Neuron (in vitro differentiated cells): ENCODE results near the gene TTC39C.
"Not testable (repeated sequence)": the region's sequence is repeated elsewhere in the genome, so short reads cannot be mapped to it uniquely, and the experiment has no call there.

ENCODE experiments used
- H2AFZ ChIP-seq: one replicate; pipeline ENCODE4 v1.6.1; 2013; ENCODE audit warnings: low read depth, mild to moderate bottlenecking, inconsistent platforms, low read length, moderate library complexity
- H3K27me3 ChIP-seq: one replicate; pipeline ENCODE4 v1.6.1; 2013; ENCODE audit warnings: low read length; ENCODE audit not compliant: insufficient read depth
- H3K36me3 ChIP-seq: one replicate; pipeline ENCODE4 v1.6.1; 2013; ENCODE audit warnings: low read length; ENCODE audit not compliant: insufficient read depth
- H3K4me1 ChIP-seq: one replicate; pipeline ENCODE4 v1.6.1; 2013; ENCODE audit warnings: low read length; ENCODE audit not compliant: insufficient read depth
- H3K4me3 ChIP-seq: 2 replicates; pipeline ENCODE4 v1.5.1; 2013; ENCODE audit warnings: mild to moderate bottlenecking, low read length, moderate library complexity
- H3K9me3 ChIP-seq: one replicate; pipeline ENCODE4 v1.6.1; 2013; ENCODE audit warnings: low read length

Gene TTC39C

DNA sequence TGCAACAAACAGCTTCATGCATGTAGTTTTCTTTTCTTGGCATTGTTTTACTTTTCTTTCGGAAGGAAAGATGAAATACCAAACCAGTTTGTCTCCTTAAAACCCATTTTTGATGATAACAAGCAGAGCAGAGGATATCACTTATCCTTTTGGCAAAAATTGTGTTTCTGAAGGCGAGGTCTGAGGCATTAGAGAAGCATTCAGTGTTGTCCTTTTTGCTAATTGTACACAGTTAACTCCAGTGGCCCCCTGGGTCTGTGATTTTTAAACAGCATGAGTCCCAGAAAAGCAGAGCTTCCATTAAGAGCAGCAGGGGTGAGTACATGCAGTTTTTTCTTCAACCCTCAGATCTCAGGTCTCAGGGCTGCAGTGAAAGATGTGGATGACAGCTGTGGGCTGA lies 41.3 kb downstream of the TTC39C start:
- Histone ChIP-seq H2AFZ (no peak overlapping the region), H3K36me3 (no peaks in the 10 kb centered on the region), H3K27me3 (no peaks in the 10 kb centered on the region), H3K4me1 (peaks cover 8% of the 10 kb centered on the region), H3K4me3 (no peak overlapping the region), H3K9me3 (no peaks in the 10 kb centered on the region)

GRCh38 chr18:24056506-24056905 lies 42.0 kb downstream of the TTC39C start:
- Histone ChIP-seq H3K36me3 (no peaks in the 10 kb centered on the region), H2AFZ (no peak overlapping the region), H3K9me3 (no peaks in the 10 kb centered on the region), H3K27me3 (no peaks in the 10 kb centered on the region), H3K4me3 (no peak overlapping the region), H3K4me1 (peaks cover 8% of the 10 kb centered on the region)

GRCh38 chr18:24057804-24058203 lies 43.2 kb downstream of the TTC39C start:
- Histone ChIP-seq H3K4me3 (no peak overlapping the region), H2AFZ (no peak overlapping the region), H3K27me3 (no peaks in the 10 kb centered on the region), H3K36me3 (no peaks in the 10 kb centered on the region), H3K9me3 (no peaks in the 10 kb centered on the region), H3K4me1 (peaks cover 8% of the 10 kb centered on the region)

- not testable (repeated sequence) for H3K27me3 ChIP-seq, H2AFZ ChIP-seq, H3K4me3 ChIP-seq, H3K36me3 ChIP-seq, H3K9me3 ChIP-seq, H3K4me1 ChIP-seq
These were observed 44.8 kb downstream of the TTC39C start for GRCh38 chr18:24059385-24059784.

DNA sequence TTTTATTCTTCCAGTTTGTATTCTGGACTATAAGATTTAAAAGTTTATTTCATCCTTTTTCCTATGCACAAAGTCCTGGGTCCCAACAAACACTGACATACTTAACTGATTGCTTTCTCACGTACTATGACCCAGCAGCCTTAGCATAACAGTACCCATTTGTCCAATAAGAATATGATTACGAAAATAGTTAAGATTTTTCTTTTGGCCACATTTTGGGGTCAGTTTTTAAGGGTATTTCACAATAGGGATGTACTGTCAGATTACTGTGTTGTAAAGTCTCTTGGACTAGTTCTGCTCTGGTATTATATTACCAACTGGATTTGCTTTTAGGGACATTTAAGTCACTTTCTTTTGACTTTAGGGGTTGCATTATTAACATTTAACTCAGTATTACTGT lies 46.1 kb downstream of the TTC39C start:
- no peaks in the 10 kb centered on the region for H3K9me3 ChIP-seq
- H2AFZ ChIP-seq, result no peak overlapping the region
- H3K36me3 ChIP-seq, result no peaks in the 10 kb centered on the region
- peaks cover 7% of the 10 kb centered on the region for H3K4me1 ChIP-seq
- no peaks in the 10 kb centered on the region for H3K27me3 ChIP-seq
- H3K4me3 ChIP-seq, result no peak overlapping the region

DNA sequence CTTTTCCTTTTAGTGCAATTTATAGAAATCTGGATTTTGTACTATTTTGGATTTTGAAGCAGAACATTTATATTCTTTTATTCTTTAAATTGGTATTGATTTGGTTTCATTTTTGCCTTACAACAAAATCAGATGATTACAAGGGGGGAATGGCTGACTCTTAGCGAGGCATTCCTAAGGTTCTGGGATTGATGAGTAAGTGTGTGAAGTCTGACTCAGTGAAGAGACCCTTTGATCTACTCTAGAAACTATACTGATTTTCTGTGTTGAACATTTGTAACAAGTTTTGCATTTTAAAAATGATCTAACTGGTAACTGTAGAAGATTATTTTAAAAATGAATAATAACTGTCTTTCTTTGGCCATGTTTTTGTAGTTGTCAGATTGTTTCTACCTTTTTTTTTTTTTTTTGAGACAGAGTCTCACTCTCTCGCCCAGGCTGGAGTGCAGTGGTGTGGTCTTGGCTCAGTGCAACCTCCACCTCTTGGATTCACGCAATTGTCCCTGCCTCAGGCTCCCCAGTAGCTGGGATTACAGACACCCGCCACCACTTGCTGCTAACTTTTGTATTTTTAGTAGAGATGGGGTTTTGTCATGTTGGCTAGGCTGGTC lies 48.7 kb downstream of the TTC39C start:
- H3K9me3 ChIP-seq, result no peaks in the 10 kb centered on the region
- H3K27me3 ChIP-seq, result no peaks in the 10 kb centered on the region
- H3K36me3 ChIP-seq, result peaks cover 11% of the 10 kb centered on the region
- H3K4me3 ChIP-seq, result no peak overlapping the region
- no peaks in the 10 kb centered on the region for H3K4me1 ChIP-seq
- no peak overlapping the region for H2AFZ ChIP-seq

GRCh38 chr18:24064391-24065100 lies 50.0 kb downstream of the TTC39C start:
- H3K9me3 ChIP-seq, result no peaks in the 10 kb centered on the region
- peaks cover 11% of the 10 kb centered on the region for H3K36me3 ChIP-seq
- no peak overlapping the region for H3K4me3 ChIP-seq
- no peak overlapping the region for H2AFZ ChIP-seq
- H3K27me3 ChIP-seq, result no peaks in the 10 kb centered on the region
- no peaks in the 10 kb centered on the region for H3K4me1 ChIP-seq

DNA sequence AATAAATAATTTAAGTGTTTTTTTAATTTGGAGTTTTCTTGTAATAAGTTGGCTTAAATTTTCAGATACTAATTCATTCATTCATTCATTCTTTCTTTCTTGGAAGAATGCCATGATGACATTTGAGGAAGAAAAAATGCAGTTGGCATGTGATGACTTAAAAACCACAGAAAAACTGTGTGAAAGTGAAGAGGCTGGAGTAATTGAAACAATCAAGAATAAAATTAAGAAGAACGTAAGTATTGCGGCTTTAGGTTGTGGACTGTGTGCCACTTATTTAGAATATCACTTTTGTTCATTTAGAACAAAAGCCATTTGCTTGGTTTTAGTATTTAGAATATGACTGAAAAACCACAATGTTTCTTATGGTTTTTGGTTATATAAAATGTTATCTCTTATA lies 51.4 kb downstream of the TTC39C start:
- Histone ChIP-seq H3K4me3 (no peak overlapping the region), H2AFZ (no peak overlapping the region), H3K4me1 (no peaks in the 10 kb centered on the region), H3K9me3 (no peaks in the 10 kb centered on the region), H3K36me3 (peaks cover 11% of the 10 kb centered on the region), H3K27me3 (no peaks in the 10 kb centered on the region)

DNA sequence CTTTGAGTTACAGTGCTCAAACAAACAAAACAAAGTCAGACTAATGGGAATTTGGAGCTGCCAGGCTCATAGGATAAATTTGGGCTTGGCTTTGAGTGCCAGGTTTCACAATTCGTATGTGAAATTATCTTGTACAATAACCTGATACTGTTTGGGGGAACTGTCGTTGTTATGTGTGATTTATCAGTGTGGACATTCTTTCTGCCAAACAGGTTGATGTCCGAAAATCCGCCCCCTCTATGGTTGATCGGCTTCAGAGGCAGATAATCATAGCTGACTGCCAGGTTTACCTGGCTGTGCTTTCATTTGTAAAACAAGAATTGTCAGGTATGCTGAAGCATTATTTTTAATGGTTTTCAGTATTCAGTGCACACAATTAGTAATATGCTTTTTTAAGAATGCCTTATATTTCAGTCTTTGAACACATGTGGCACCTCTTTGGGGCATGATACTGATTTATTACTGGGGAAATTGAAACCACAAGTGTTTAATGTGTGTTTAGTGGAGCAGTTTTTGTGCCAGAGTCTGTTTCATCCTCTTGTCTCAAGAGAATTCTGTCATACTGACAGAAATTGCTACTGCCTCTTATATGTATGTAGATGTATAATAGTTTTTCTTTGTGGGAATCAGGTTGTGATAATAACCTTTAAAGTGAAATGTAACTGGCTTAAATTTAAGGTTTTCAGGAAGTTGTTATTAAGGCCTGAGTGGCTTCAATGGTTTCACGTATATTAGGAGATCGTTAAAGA lies 54.6 kb downstream of the TTC39C start:
- Histone ChIP-seq H3K9me3 (no peaks in the 10 kb centered on the region), H3K4me1 (no peaks in the 10 kb centered on the region), H2AFZ (no peak overlapping the region), H3K27me3 (no peaks in the 10 kb centered on the region), H3K36me3 (peaks cover 15% of the 10 kb centered on the region), H3K4me3 (no peak overlapping the region)

- Histone ChIP-seq H3K36me3 (peaks cover 15% of the 10 kb centered on the region), H2AFZ (no peak overlapping the region), H3K27me3 (no peaks in the 10 kb centered on the region)
These were observed 56.5 kb downstream of the TTC39C start for GRCh38 chr18:24071029-24071428.

GRCh38 chr18:24071779-24072178 lies 57.2 kb downstream of the TTC39C start:
- no peaks in the 10 kb centered on the region for H3K9me3 ChIP-seq
- H2AFZ ChIP-seq, result no peak overlapping the region
- no peaks in the 10 kb centered on the region for H3K27me3 ChIP-seq
- no peak overlapping the region for H3K4me3 ChIP-seq
- peaks cover 12% of the 10 kb centered on the region for H3K36me3 ChIP-seq
- H3K4me1 ChIP-seq, result no peaks in the 10 kb centered on the region

More at GRCh38 chr18:24071029-24071428, 56.5 kb downstream of the TTC39C start:
- Histone ChIP-seq H3K4me3 (no peak overlapping the region), H3K4me1 (no peaks in the 10 kb centered on the region), H3K9me3 (no peaks in the 10 kb centered on the region)

DNA sequence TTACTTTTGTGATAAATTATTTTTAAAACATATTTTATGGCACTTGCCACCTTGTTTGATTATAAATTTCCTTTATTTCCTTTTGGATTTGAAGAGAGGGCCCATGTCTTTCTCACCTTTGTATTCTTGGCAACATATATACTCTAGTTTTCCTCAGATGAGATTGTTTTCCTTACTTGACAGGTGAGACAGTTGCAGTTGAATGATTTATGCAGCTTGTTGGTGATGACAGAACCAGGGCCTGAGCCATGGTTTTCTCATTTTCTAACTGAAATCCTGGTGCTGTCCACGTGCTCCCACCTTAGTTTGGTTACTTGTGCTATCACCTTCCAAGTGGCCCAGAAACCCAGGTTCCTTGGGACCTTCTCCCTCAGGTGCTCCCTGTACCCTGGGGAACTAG lies 58.2 kb downstream of the TTC39C start:
- H3K9me3 ChIP-seq, result no peaks in the 10 kb centered on the region
- H3K4me1 ChIP-seq, result no peaks in the 10 kb centered on the region
- H3K27me3 ChIP-seq, result no peaks in the 10 kb centered on the region
- peaks cover 4% of the 10 kb centered on the region for H3K36me3 ChIP-seq
- H2AFZ ChIP-seq, result no peak overlapping the region
- no peak overlapping the region for H3K4me3 ChIP-seq

DNA sequence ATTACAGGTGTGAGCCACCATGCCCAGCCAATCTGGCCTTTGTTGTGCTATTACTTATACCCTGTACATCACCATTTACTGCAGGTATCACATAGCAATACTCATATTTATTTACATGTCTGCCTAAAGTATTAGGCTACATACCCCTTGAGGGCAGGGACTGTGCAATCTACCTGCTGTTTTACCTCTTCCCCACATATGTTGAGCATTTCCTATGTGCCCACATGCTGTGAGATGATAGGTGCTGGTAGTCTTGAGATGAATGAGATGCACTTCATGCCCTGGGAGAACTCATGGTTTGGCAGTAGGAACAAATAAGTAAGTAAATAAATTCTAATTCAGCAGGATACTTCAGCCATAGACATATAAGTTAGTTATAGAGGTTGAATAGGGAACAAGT lies 59.2 kb downstream of the TTC39C start:
- Histone ChIP-seq H3K4me1 (no peaks in the 10 kb centered on the region), H3K4me3 (no peak overlapping the region), H3K9me3 (no peaks in the 10 kb centered on the region), H2AFZ (no peak overlapping the region), H3K36me3 (peaks cover 6% of the 10 kb centered on the region), H3K27me3 (no peaks in the 10 kb centered on the region)
